Fibroblast of mammary gland (primary cell): ENCODE measurements around the gene ABCC3.
A peak's percentile ranks its signal among the peaks of the same experiment; 100 is the strongest.

Source experiments
- DNase-seq: peaks from one replicate; pipeline ENCODE4 v3.0.0-alpha.2; 2010; ENCODE audit warnings: low read depth
- H3K4me3 ChIP-seq: 2 replicates; pipeline ENCODE4 v1.5.1; 2011; ENCODE audit warnings: low read depth, mild to moderate bottlenecking, low read length, moderate library complexity; ENCODE audit not compliant: control insufficient read depth
- CTCF ChIP-seq: conservative IDR thresholded peaks from 2 replicates; pipeline ENCODE4 v1.5.1; 2011; ENCODE audit warnings: low read depth, low read length, inconsistent platforms; ENCODE audit not compliant: control insufficient read depth, insufficient read depth

Gene ABCC3

GRCh38 chr17:50681263-50682200 lies 46.9 kb downstream of the ABCC3 start:
- DNase-seq: peak; percentile 81
- peak; percentile 75 for TF ChIP-seq CTCF
- H3K4me3 ChIP-seq: no peak overlapping the region

- no peak for TF ChIP-seq CTCF
Measured at GRCh38 chr17:50682441-50682840, 47.8 kb downstream of the ABCC3 start.

GRCh38 chr17:50682938-50683337 lies 48.3 kb downstream of the ABCC3 start:
- H3K4me3 ChIP-seq: no peak overlapping the region
- no peak for TF ChIP-seq CTCF
- DNase-seq: no peak

More at GRCh38 chr17:50682441-50682840, 47.8 kb downstream of the ABCC3 start:
- DNase-seq: no peak
- H3K4me3 ChIP-seq: no peak overlapping the region

GRCh38 chr17:50683434-50684287 lies 49.0 kb downstream of the ABCC3 start:
- no peak overlapping the region for H3K4me3 ChIP-seq
- TF ChIP-seq CTCF: no peak
- DNase-seq: no peak

GRCh38 chr17:50684288-50684611 lies 49.6 kb downstream of the ABCC3 start:
- no peak for TF ChIP-seq CTCF
- DNase-seq: no peak

GRCh38 chr17:50684612-50685333 lies 50.1 kb downstream of the ABCC3 start:
- no peak overlapping the region for H3K4me3 ChIP-seq
- DNase-seq: no peak
- TF ChIP-seq CTCF: no peak

More at GRCh38 chr17:50684288-50684611, 49.6 kb downstream of the ABCC3 start:
- H3K4me3 ChIP-seq: no peak overlapping the region
